WI38 (cell line): ENCODE data around the gene USH2A.
"Not testable (repeated sequence)": the region's sequence is repeated elsewhere in the genome, so short reads cannot be mapped to it uniquely, and the experiment has no call there.

ENCODE experiments used
- H3K4me3 ChIP-seq: 2 replicates; pipeline ENCODE4 v1.5.1; 2011; ENCODE audit warnings: low read depth, mild to moderate bottlenecking, control low read depth, low read length
- CTCF ChIP-seq: IDR thresholded peaks from 2 replicates; pipeline ENCODE4 v1.5.1; 2012; ENCODE audit warnings: low read depth, mild to moderate bottlenecking, control low read depth, low read length

Gene USH2A

GRCh38 chr1:216366979-216367378 lies 56.3 kb downstream of the USH2A start:
- no peak for TF ChIP-seq CTCF
- H3K4me3 ChIP-seq = no peak overlapping the region

- TF ChIP-seq CTCF = no peak
- H3K4me3 ChIP-seq = no peak overlapping the region
Measured at GRCh38 chr1:216356945-216357344, 66.3 kb downstream of the USH2A start.

GRCh38 chr1:216350186-216350585 lies 73.1 kb downstream of the USH2A start:
- TF ChIP-seq CTCF = no peak
- no peak overlapping the region for H3K4me3 ChIP-seq

GRCh38 chr1:216346526-216346925 lies 76.7 kb downstream of the USH2A start:
- TF ChIP-seq CTCF = no peak

GRCh38 chr1:216340542-216340941 lies 82.7 kb downstream of the USH2A start:
- not testable (repeated sequence) for H3K4me3 ChIP-seq

More at GRCh38 chr1:216346526-216346925, 76.7 kb downstream of the USH2A start:
- H3K4me3 ChIP-seq = no peak overlapping the region

GRCh38 chr1:216332462-216332861 lies 90.8 kb downstream of the USH2A start:
- no peak for TF ChIP-seq CTCF
- no peak overlapping the region for H3K4me3 ChIP-seq

- H3K4me3 ChIP-seq = no peak overlapping the region
- no peak for TF ChIP-seq CTCF
Measured at GRCh38 chr1:216332003-216332402, 91.2 kb downstream of the USH2A start.

- no peak overlapping the region for H3K4me3 ChIP-seq
- TF ChIP-seq CTCF = no peak
Measured at GRCh38 chr1:216331211-216331610, 92.0 kb downstream of the USH2A start.
